Brain microvascular endothelial cell (primary cell): Measurements from ENCODE around the gene ITPR2.

Experiments
- DNase-seq: peaks from one replicate; pipeline ENCODE4 v3.0.0-alpha.2; 2020
- H3K27ac ChIP-seq: fragments of 250-450 bp; sonication (Bioruptor Pico); 2 replicates; pipeline ENCODE4 v1.5.1; 2020; ENCODE audit warnings: mild to moderate bottlenecking, moderate library complexity
- H3K27me3 ChIP-seq: fragments of 250-450 bp; sonication (Bioruptor Pico); replicated peaks from 2 replicates; pipeline ENCODE4 v1.5.1; 2020; ENCODE audit warnings: mild to moderate bottlenecking
- H3K36me3 ChIP-seq: fragments of 250-450 bp; sonication (Bioruptor Pico); replicated peaks from 2 replicates; pipeline ENCODE4 v1.5.1; 2020; ENCODE audit warnings: mild to moderate bottlenecking
- H3K4me3 ChIP-seq: 2 replicates; pipeline ENCODE4 v1.5.1; 2011; ENCODE audit warnings: low read depth, mild to moderate bottlenecking, control low read depth, low read length, moderate library complexity
- CTCF ChIP-seq: IDR thresholded peaks from 2 replicates; pipeline ENCODE4 v1.5.1; 2011; ENCODE audit warnings: low read depth, mild to moderate bottlenecking, moderate library complexity, low read length, control low read depth, inconsistent platforms; ENCODE audit errors: missing control alignments
- in situ Hi-C: cut with HindIII; loops from 2 replicates; pipeline ENCODE4 v1.10.0; 2017; ENCODE audit warnings: low sequenced_read_pairs, low pct_ligation_motif_present

ITPR2 gene

GRCh38 chr12:26688344-26688904 is 144.6 kb downstream of the ITPR2 start:
- Histone ChIP-seq H3K27ac (no peak overlapping the region), H3K36me3 (peaks cover 3% of the 10 kb centered on the region), H3K27me3 (no peaks in the 10 kb centered on the region), H3K4me3 (no peak overlapping the region)
- DNase-seq: no peak
- in situ Hi-C loops: no loop called here
- no peak for TF ChIP-seq CTCF

- no peaks in the 10 kb centered on the region for H3K27me3 ChIP-seq
- peaks cover 7% of the 10 kb centered on the region for H3K36me3 ChIP-seq
- no peak overlapping the region for H3K27ac ChIP-seq
- no peak overlapping the region for H3K4me3 ChIP-seq
- no peak for TF ChIP-seq CTCF
- in situ Hi-C loops: no loop called here
- no peak for DNase-seq
These were observed 146.6 kb downstream of the ITPR2 start for GRCh38 chr12:26686408-26686807.

GRCh38 chr12:26684101-26684500 is 148.9 kb downstream of the ITPR2 start:
- H3K27me3 ChIP-seq: no peaks in the 10 kb centered on the region
- no peak for DNase-seq
- H3K4me3 ChIP-seq: no peak overlapping the region
- H3K36me3 ChIP-seq: peaks cover 7% of the 10 kb centered on the region
- in situ Hi-C loops: no loop called here
- no peak for TF ChIP-seq CTCF
- no peak overlapping the region for H3K27ac ChIP-seq

GRCh38 chr12:26683443-26683842 is 149.6 kb downstream of the ITPR2 start:
- TF ChIP-seq CTCF: no peak
- Histone ChIP-seq H3K4me3 (no peak overlapping the region), H3K27me3 (no peaks in the 10 kb centered on the region), H3K36me3 (peaks cover 7% of the 10 kb centered on the region), H3K27ac (no peak overlapping the region)
- in situ Hi-C loops: no loop called here
- no peak for DNase-seq

GRCh38 chr12:26680727-26681455 is 152.1 kb downstream of the ITPR2 start:
- TF ChIP-seq CTCF: no peak
- Histone ChIP-seq H3K36me3 (peaks cover 7% of the 10 kb centered on the region), H3K27ac (no peak overlapping the region), H3K4me3 (no peak overlapping the region), H3K27me3 (no peaks in the 10 kb centered on the region)
- in situ Hi-C loops: no loop called here
- no peak for DNase-seq
